A549 (cell line): ENCODE results near the gene GSG1L. TPM values are rescaled to one million over a fixed set of nuclear protein-coding genes. Genes with fewer than 3 reads are reported as not detected.

Experiments
- ATAC-seq, 2 experiments: fragments of 200-7000 bp in 1 of 2; fragments of >200 bp in 1 of 2; cut with Nextera tagmentation in 1 of 2; cut with Tn5 transposase in 1 of 2; 3 replicates each; pipeline versions ENCODE4 v1.8.0 to v1.9.1; 2018 to 2020; ENCODE audit warnings: mild to moderate bottlenecking in 1 of 2, moderate library complexity in 1 of 2
- CTCF ChIA-PET: fragments of 300-600 bp; sonication (Branson Sonifier 250); formaldehyde crosslinking; extraction: SDS; loops from one replicate; lab custom pipeline; 2021; ENCODE audit warnings: antibody characterized with exemption, inconsistent platforms; lab: Yijun Ruan, JAX
- POLR2A ChIA-PET: fragments of 350-600 bp; formaldehyde crosslinking; extraction: SDS; loops from one replicate; lab custom pipeline; 2021; ENCODE audit warnings: antibody characterized with exemption, inconsistent platforms; lab: Yijun Ruan, JAX
- DNase-seq, 2 experiments: peaks; one replicate each; pipeline versions ENCODE4 v3.0.0 to v3.0.0-alpha.2; 2011 to 2016; ENCODE audit warnings: low read depth in 1 of 2, low spot score in 1 of 2
- FAIRE-seq: peaks from 2 replicates; lab custom pipeline; 2011; peaks lifted over from hg19 to GRCh38; lab: Jason Lieb, UNC
- H3K27ac ChIP-seq, 2 experiments: fragments of >200 bp; sonication (Bioruptor Twin); formaldehyde crosslinking; 3 replicates each; pipeline ENCODE4 v1.5.1; 2016 to 2017
- H3K4me1 ChIP-seq: fragments of >200 bp; sonication (Bioruptor Twin); formaldehyde crosslinking; 3 replicates; pipeline ENCODE4 v1.6.1; 2016
- H3K4me2 ChIP-seq: fragments of >200 bp; sonication (Bioruptor Twin); formaldehyde crosslinking; 3 replicates; pipeline ENCODE4 v1.6.1; 2016
- H3K4me3 ChIP-seq: fragments of >200 bp; sonication (Bioruptor Twin); formaldehyde crosslinking; 3 replicates; pipeline ENCODE4 v1.5.1; 2016
- H3K9me3 ChIP-seq: fragments of >200 bp; sonication (Bioruptor Twin); formaldehyde crosslinking; 3 replicates; pipeline ENCODE4 v1.6.1; 2016
- ATOH8 ChIP-seq: fragments of 250-450 bp; sonication (Bioruptor Pico); IDR thresholded peaks from 2 replicates; pipeline ENCODE4 v1.5.0; 2020; ENCODE audit warnings: low read depth, mild to moderate bottlenecking, moderate library complexity
- BCL3 ChIP-seq: fragments of >200 bp; sonication (Bioruptor Twin); formaldehyde crosslinking; IDR thresholded peaks from 3 replicates; pipeline ENCODE4 v1.6.1; 2016
- CBX2 ChIP-seq: fragments of 200-600 bp; sonication (generic); IDR thresholded peaks from 2 replicates; pipeline ENCODE4 v1.6.1; 2016; ENCODE audit warnings: low read depth, mild to moderate bottlenecking, borderline replicate concordance
- CBX8 ChIP-seq: fragments of 200-600 bp; sonication (generic); IDR thresholded peaks from 2 replicates; pipeline ENCODE4 v1.6.1; 2016
- CEBPB ChIP-seq, 2 experiments: fragments of >200 bp in 1 of 2; sonication (Bioruptor Twin) in 1 of 2; formaldehyde crosslinking in 1 of 2; IDR thresholded peaks; 2 replicates each; pipeline ENCODE4 v1.6.1; 2012 to 2016
- CTCF ChIP-seq: fragments of >200 bp; sonication (Bioruptor Twin); formaldehyde crosslinking; IDR thresholded peaks from 3 replicates; pipeline ENCODE4 v1.5.1; 2016
- GATA3 ChIP-seq: IDR thresholded peaks from 2 replicates; pipeline ENCODE4 v1.6.1; 2012; ENCODE audit warnings: borderline replicate concordance
- HMGXB4 ChIP-seq: fragments of 250-450 bp; sonication (Bioruptor Pico); IDR thresholded peaks from 2 replicates; pipeline ENCODE4 v1.5.0; 2021; ENCODE audit warnings: mild to moderate bottlenecking, moderate library complexity, borderline replicate concordance
- HOXA7 ChIP-seq: fragments of 250-450 bp; sonication (Bioruptor Pico); IDR thresholded peaks from 2 replicates; pipeline ENCODE4 v1.5.0; 2020; ENCODE audit warnings: mild to moderate bottlenecking, moderate library complexity
- HOXB13 ChIP-seq: fragments of 250-450 bp; sonication (Bioruptor Pico); IDR thresholded peaks from 2 replicates; pipeline ENCODE4 v1.5.0; 2020; ENCODE audit warnings: low read depth, mild to moderate bottlenecking, moderate library complexity
- HOXB5 ChIP-seq: fragments of 250-450 bp; sonication (Bioruptor Pico); IDR thresholded peaks from 2 replicates; pipeline ENCODE4 v1.5.0; 2020; ENCODE audit warnings: mild to moderate bottlenecking, moderate library complexity
- MAX ChIP-seq: IDR thresholded peaks from 2 replicates; pipeline ENCODE4 v1.6.1; 2012
- MAZ ChIP-seq: fragments of 150-350 bp; IDR thresholded peaks from 2 replicates; pipeline ENCODE4 v1.6.1; 2014; ENCODE audit warnings: antibody characterized with exemption, low read depth, low read length, borderline replicate concordance
- POLR2A ChIP-seq: IDR thresholded peaks from 2 replicates; pipeline ENCODE4 v1.6.1; 2012; ENCODE audit warnings: mild to moderate bottlenecking, low read length
- RAD21 ChIP-seq, 2 experiments: fragments of >200 bp in 1 of 2; sonication (Bioruptor Twin) in 1 of 2; formaldehyde crosslinking in 1 of 2; IDR thresholded peaks in 1 of 2; conservative IDR thresholded peaks in 1 of 2; 2 replicates in 1 of 2; 3 replicates in 1 of 2; pipeline ENCODE4 v1.6.1; 2012 to 2018; ENCODE audit warnings: inconsistent platforms in 1 of 2
- RARB ChIP-seq: fragments of 250-450 bp; sonication (Bioruptor Pico); IDR thresholded peaks from 2 replicates; pipeline ENCODE4 v1.8.0; 2021; ENCODE audit warnings: mild to moderate bottlenecking, moderate library complexity
- REST ChIP-seq: fragments of 200-600 bp; sonication (generic); IDR thresholded peaks from 2 replicates; pipeline ENCODE4 v1.6.1; 2016; ENCODE audit warnings: antibody characterized with exemption, mild to moderate bottlenecking, moderate library complexity
- RNF2 ChIP-seq: fragments of 200-600 bp; sonication (generic); IDR thresholded peaks from 2 replicates; pipeline ENCODE4 v1.6.1; 2016; ENCODE audit warnings: low read depth, mild to moderate bottlenecking, antibody characterized with exemption, moderate library complexity, borderline replicate concordance
- TP53 ChIP-seq: fragments of 250-450 bp; sonication (Bioruptor Pico); IDR thresholded peaks from 2 replicates; pipeline ENCODE4 v1.5.0; 2021; ENCODE audit warnings: mild to moderate bottlenecking, moderate library complexity
- ZNF302 ChIP-seq: fragments of 250-450 bp; sonication (Bioruptor Pico); IDR thresholded peaks from 2 replicates; pipeline ENCODE4 v1.9.0; 2021; ENCODE audit warnings: inconsistent platforms, mild to moderate bottlenecking, moderate library complexity
- WGBS: methylation state at CpG from one replicate; pipeline ENCODE4 v1.1.6; 2017; ENCODE audit errors: missing lambda C conversion rate; 5-methylcytosine and 5-hydroxymethylcytosine counted together
- polyA plus RNA-seq, 4 experiments: library from polyadenylated mRNA; depleted of rRNA in 3 of 4; stranded (reverse); fragments of >200 nt; fragmentation: RNase III in 1 of 4; extraction: RNeasy Plus Mini Kit Qiagen cat#74134 plus additional on column Dnase treatment in 1 of 4; gene quantifications; 2 replicates in 3 of 4; 3 replicates in 1 of 4; pipeline ENCODE4 v1.2.3, GENCODE V29; 2011 to 2017

GSG1L gene
- polyA plus RNA-seq, 2 of the 4 experiments (the other 2 are of a cell fraction): not detected

- ChIA-PET POLR2A (no interaction called here), CTCF (no interaction called here)
- Histone ChIP-seq H3K4me2 (no peak overlapping the region), H3K4me1 (no peaks in the 10 kb centered on the region), H3K9me3 (peaks cover 24% of the 10 kb centered on the region), H3K27ac (no peak overlapping the region), H3K4me3 (no peak overlapping the region)
- ATAC-seq (no peak), DNase-seq (no peak), FAIRE-seq (no peak)
- no peak for TF ChIP-seq BCL3
- TF ChIP-seq CEBPB (IDR thresholded peaks at IDR 0.05): no peak
- no peak for TF ChIP-seq ZNF302 (CRISPR knock-in tag)
- TF ChIP-seq GATA3: no peak
- TF ChIP-seq HMGXB4 (CRISPR knock-in tag): no peak
- no peak for TF ChIP-seq ATOH8
- no peak for TF ChIP-seq POLR2A
- WGBS: 15% methylated on average over 4 of the region's 4 CpGs
These were observed 103.6 kb downstream of the GSG1L start for GRCh38 chr16:27959914-27960313.

GRCh38 chr16:27954191-27954590 lies 109.3 kb downstream of the GSG1L start:
- ATAC-seq (no peak), DNase-seq (no peak), FAIRE-seq (no peak)
- 38% methylated on average over 3 of the region's 3 CpGs for WGBS
- Histone ChIP-seq H3K27ac (no peak overlapping the region), H3K9me3 (peaks cover 33% of the 10 kb centered on the region), H3K4me3 (no peak overlapping the region), H3K4me2 (no peak overlapping the region), H3K4me1 (no peaks in the 10 kb centered on the region)
- TF ChIP-seq RAD21 (conservative IDR thresholded peaks at IDR 0.05 in 1 of 2, IDR thresholded peaks at IDR 0.05 in 1 of 2): no peak
- no peak for TF ChIP-seq HOXA7 (CRISPR knock-in tag)
- TF ChIP-seq MAX: no peak
- TF ChIP-seq CBX2: no peak
- TF ChIP-seq TP53 (CRISPR knock-in tag): no peak
- no peak for TF ChIP-seq MAZ
- TF ChIP-seq HOXB5 (CRISPR knock-in tag): no peak
- TF ChIP-seq HOXB13 (CRISPR knock-in tag): no peak
- TF ChIP-seq CBX8: no peak
- no peak for TF ChIP-seq HMGXB4 (CRISPR knock-in tag)
- TF ChIP-seq CTCF: no peak
- no peak for TF ChIP-seq REST
- TF ChIP-seq RNF2: no peak
- no peak for TF ChIP-seq RARB (CRISPR knock-in tag)
- CTCF ChIA-PET: interaction anchor here (2.3 kb wide), 1 partner anchor 116 kb away, joined by 8 read pairs; no protein-coding TSS in a partner anchor
- POLR2A ChIA-PET: no interaction called here
